Measurements from ENCODE around the gene ADCY7.

The ADCY7 gene

GRCh38 chr16:50351116-50351515, 84.8 kb downstream of the ADCY7 start:
- no peak for DNase-seq

- DNase-seq = no peak
Measured at GRCh38 chr16:50351952-50352351, 85.6 kb downstream of the ADCY7 start.

GRCh38 chr16:50354082-50354481, 87.7 kb downstream of the ADCY7 start:
- DNase-seq = no peak

- no peak for DNase-seq
Measured at GRCh38 chr16:50354629-50355456, 88.5 kb downstream of the ADCY7 start.

- no peak for DNase-seq
Measured at GRCh38 chr16:50359626-50360025, 93.3 kb downstream of the ADCY7 start.

GRCh38 chr16:50360033-50360778, 93.9 kb downstream of the ADCY7 start:
- DNase-seq = no peak

- DNase-seq = no peak
Measured at GRCh38 chr16:50360779-50361178, 94.4 kb downstream of the ADCY7 start.

GRCh38 chr16:50363656-50364055, 97.3 kb downstream of the ADCY7 start:
- no peak for DNase-seq

- no peak for DNase-seq
Measured at GRCh38 chr16:50365791-50366575, 99.6 kb downstream of the ADCY7 start.

All from NCI-H1417 treated with DMSO at 0.1 percent for 48 hours (cell line).